Measurements from ENCODE around the gene AGPAT3. TPM values are rescaled to one million over a fixed set of nuclear protein-coding genes. Genes with fewer than 3 reads are reported as not detected.
A peak's percentile ranks its signal among the peaks of the same experiment; 100 is the strongest.

Gene AGPAT3
- total RNA-seq, 1 donor from 2014 or later, result 45.4 TPM

DNA sequence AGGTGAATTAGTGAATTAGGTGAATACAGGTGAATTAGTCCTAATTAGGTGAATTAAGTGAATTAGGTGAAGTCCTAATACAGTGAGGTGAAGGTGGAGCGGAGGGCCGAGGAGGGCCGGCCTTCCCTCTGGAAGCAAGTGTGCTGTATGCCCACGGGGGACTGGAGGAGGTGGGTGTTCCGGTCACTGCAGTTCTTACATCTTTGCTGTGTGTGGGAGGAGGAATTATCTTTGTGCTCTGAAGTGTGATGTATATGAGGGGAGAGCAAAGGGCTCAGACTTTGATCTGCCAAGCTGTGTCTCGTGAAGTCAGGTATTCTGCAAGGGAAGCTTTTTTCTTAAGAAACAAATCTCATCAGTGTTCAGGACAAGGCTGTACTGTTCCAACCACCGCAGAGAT is 45.4 kb downstream of the AGPAT3 start:
- H3K27ac Mint-ChIP-seq (ENCODE audit: unreplicated experiment), result no peak overlapping the region
- H3K9me3 Mint-ChIP-seq (ENCODE audit: low read depth), result peaks cover 7% of the 10 kb centered on the region
- H3K36me3 Mint-ChIP-seq (ENCODE audit: low read depth), result peaks cover 9% of the 10 kb centered on the region
- TF ChIP-seq, protein P1, sequence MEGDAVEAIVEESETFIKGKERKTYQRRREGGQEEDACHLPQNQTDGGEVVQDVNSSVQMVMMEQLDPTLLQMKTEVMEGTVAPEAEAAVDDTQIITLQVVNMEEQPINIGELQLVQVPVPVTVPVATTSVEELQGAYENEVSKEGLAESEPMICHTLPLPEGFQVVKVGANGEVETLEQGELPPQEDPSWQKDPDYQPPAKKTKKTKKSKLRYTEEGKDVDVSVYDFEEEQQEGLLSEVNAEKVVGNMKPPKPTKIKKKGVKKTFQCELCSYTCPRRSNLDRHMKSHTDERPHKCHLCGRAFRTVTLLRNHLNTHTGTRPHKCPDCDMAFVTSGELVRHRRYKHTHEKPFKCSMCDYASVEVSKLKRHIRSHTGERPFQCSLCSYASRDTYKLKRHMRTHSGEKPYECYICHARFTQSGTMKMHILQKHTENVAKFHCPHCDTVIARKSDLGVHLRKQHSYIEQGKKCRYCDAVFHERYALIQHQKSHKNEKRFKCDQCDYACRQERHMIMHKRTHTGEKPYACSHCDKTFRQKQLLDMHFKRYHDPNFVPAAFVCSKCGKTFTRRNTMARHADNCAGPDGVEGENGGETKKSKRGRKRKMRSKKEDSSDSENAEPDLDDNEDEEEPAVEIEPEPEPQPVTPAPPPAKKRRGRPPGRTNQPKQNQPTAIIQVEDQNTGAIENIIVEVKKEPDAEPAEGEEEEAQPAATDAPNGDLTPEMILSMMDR (IDR thresholded peaks at IDR 0.05), result no peak
- no peak overlapping the region for H3K4me3 Mint-ChIP-seq (ENCODE audit: unreplicated experiment)
- DNase-seq (ENCODE audit: low spot score), result peak; percentile 17
- H3K27me3 Mint-ChIP-seq (ENCODE audit: low read depth), result no peaks in the 10 kb centered on the region
- H3K4me1 Mint-ChIP-seq (ENCODE audit: low read depth), result peaks cover 29% of the 10 kb centered on the region

DNA sequence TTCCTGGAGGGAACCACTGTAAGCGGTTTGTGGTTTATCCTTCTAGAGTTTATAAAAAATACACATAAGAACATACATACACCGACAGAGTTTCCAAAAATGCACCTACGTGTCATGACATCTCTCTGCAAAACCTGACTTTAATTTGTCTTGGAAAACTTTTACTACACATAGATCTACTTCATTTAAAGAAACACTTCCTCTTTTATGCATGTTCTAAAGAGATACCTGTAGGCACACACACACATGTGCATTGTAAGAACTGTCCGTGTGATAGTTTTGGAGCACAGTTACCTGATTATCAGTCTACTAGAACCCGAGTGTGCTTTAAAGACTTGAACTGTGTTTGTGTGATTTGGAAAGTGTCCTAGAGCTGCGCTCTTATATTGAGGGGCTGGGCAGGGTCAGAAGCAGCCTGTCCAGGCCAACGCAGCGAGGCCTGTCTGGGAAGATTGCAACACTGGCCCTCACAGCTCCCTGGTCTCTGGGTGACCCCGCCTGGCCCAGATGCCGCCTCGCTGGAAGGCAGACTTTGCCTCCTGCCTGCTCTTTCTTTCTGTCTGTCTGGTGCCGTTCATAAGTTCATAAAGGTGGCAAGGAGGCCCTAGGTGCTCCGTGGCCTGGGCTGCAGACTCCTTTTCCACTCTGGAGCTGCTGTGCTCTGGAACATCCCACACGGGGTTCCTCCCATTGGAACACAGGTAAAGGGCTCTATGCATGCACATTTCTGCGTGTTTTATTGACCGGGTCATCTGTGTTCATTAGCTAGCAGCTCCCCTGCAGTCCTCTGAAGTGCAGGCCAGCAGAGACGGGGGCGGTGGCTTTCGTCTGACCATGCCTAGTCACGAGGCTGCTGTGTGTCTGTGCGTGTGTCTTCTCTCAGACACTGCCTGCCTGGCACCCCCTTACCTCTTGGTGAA is 46.3 kb downstream of the AGPAT3 start:
- Mint-ChIP-seq H3K4me3 (ENCODE audit: unreplicated experiment) (no peak overlapping the region), H3K27me3 (ENCODE audit: low read depth) (no peaks in the 10 kb centered on the region), H3K36me3 (ENCODE audit: low read depth) (peaks cover 9% of the 10 kb centered on the region), H3K4me1 (ENCODE audit: low read depth) (peaks cover 29% of the 10 kb centered on the region), H3K27ac (ENCODE audit: unreplicated experiment) (no peak overlapping the region), H3K9me3 (ENCODE audit: low read depth) (peaks cover 7% of the 10 kb centered on the region)
- TF ChIP-seq, protein P1 (IDR thresholded peaks at IDR 0.05), result no peak
- peak; percentile 55 for DNase-seq (ENCODE audit: low spot score)

DNA sequence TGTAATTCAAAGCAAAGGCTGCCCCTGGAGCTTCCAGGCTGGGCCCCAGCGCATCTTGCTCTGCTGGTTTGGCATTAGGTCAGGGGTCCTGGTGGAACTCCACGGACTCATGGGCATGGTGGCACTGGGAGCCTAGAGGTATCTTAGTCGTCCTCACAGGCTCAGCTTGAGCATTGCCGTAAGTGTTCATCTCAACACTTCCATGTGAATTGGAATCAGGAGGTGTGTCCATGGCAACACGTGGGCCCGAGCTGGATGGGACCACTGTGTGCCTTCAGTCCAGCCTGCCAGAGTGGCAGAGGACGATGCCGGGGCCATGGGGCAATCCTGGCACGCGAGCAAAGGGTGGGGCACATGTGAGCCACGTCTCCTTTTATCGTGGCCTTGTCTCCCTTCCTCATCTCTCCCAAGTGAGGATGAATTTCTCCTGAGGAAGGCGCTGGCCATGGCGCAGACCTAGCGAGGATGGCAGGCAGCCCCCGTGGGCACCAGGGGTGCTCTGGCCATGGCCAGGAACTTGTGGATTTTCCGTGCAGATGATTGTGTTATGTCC is 47.0 kb downstream of the AGPAT3 start:
- no peak overlapping the region for H3K4me3 Mint-ChIP-seq (ENCODE audit: unreplicated experiment)
- TF ChIP-seq, protein P1 (IDR thresholded peaks at IDR 0.05), result no peak
- H3K36me3 Mint-ChIP-seq (ENCODE audit: low read depth), result peaks cover 6% of the 10 kb centered on the region
- DNase-seq (ENCODE audit: low spot score), result no peak
- peaks cover 7% of the 10 kb centered on the region for H3K9me3 Mint-ChIP-seq (ENCODE audit: low read depth)
- no peak overlapping the region for H3K27ac Mint-ChIP-seq (ENCODE audit: unreplicated experiment)
- peaks cover 29% of the 10 kb centered on the region for H3K4me1 Mint-ChIP-seq (ENCODE audit: low read depth)
- no peaks in the 10 kb centered on the region for H3K27me3 Mint-ChIP-seq (ENCODE audit: low read depth)

DNA sequence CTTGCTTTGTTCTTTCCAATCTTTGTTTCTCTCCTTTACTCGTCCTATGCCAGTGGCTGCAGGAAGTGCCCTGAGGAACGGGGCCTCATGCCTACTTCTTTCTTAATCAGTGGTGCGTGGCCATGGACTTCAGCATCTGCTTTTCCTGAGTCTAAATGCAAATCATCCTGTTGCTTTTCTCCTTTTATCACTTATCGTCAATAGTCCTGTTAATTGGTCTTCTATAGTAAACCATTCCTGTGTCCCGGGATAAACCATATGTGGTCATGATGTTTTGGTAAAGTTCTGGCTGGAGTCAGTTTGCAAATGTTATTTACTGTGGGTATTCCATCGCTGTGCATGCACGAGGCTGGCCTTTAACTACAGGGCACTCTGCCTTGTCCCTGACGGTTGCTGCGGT is 47.5 kb downstream of the AGPAT3 start:
- TF ChIP-seq, protein P1 (IDR thresholded peaks at IDR 0.05), result no peak
- no peak overlapping the region for H3K4me3 Mint-ChIP-seq (ENCODE audit: unreplicated experiment)
- DNase-seq (ENCODE audit: low spot score), result peak; percentile 33
- H3K4me1 Mint-ChIP-seq (ENCODE audit: low read depth), result peaks cover 29% of the 10 kb centered on the region
- peaks cover 7% of the 10 kb centered on the region for H3K9me3 Mint-ChIP-seq (ENCODE audit: low read depth)
- no peaks in the 10 kb centered on the region for H3K27me3 Mint-ChIP-seq (ENCODE audit: low read depth)
- H3K27ac Mint-ChIP-seq (ENCODE audit: unreplicated experiment), result no peak overlapping the region
- peaks cover 6% of the 10 kb centered on the region for H3K36me3 Mint-ChIP-seq (ENCODE audit: low read depth)

DNA sequence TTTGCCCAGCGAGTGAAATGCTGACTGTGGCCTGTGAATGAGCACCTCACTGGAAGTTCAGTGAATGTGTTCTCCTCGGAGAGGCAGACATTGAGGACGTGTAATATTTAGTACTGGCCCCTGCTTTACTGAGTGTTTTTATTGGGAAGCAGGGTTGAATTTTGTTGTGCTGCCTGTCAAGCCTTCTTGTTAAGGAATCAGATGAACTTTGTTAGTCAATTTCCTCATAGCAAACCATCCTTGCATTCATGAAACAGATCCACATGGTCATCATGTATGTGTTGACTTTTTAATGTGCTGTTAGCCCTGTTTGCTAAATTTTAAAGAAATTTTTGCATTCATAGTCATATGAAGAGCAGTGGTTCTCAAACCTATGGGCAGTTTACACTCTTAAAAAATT is 47.9 kb downstream of the AGPAT3 start:
- peaks cover 7% of the 10 kb centered on the region for H3K9me3 Mint-ChIP-seq (ENCODE audit: low read depth)
- TF ChIP-seq, protein P1 (IDR thresholded peaks at IDR 0.05), result no peak
- no peak for DNase-seq (ENCODE audit: low spot score)
- H3K4me3 Mint-ChIP-seq (ENCODE audit: unreplicated experiment), result no peak overlapping the region
- no peak overlapping the region for H3K27ac Mint-ChIP-seq (ENCODE audit: unreplicated experiment)
- no peaks in the 10 kb centered on the region for H3K27me3 Mint-ChIP-seq (ENCODE audit: low read depth)
- H3K4me1 Mint-ChIP-seq (ENCODE audit: low read depth), result peaks cover 26% of the 10 kb centered on the region
- H3K36me3 Mint-ChIP-seq (ENCODE audit: low read depth), result peaks cover 6% of the 10 kb centered on the region
